AG04450 (cell line): Measurements from ENCODE around the gene TNRC18. TPM values are rescaled to one million over a fixed set of nuclear protein-coding genes. Genes with fewer than 3 reads are reported as not detected.

Experiments used
- CTCF ChIA-PET: fragments of 300-600, 350-600 bp; formaldehyde crosslinking; extraction: SDS; loops from one replicate; lab custom pipeline; 2022; ENCODE audit warnings: antibody characterized with exemption, inconsistent platforms; lab: Charles Lee
- POLR2A ChIA-PET: fragments of 350-600 bp; formaldehyde crosslinking; extraction: SDS; loops from one replicate; lab custom pipeline; 2021; ENCODE audit warnings: antibody characterized with exemption, inconsistent platforms; lab: Yijun Ruan, JAX
- DNase-seq: peaks from one replicate; pipeline ENCODE4 v3.0.0-alpha.2; 2011; ENCODE audit warnings: low read depth, low spot score
- H3K27ac ChIP-seq: one replicate; pipeline ENCODE4 v1.5.1; 2012; ENCODE audit warnings: low read depth, low read length, control low read depth
- H3K27me3 ChIP-seq: one replicate; pipeline ENCODE4 v1.6.0; 2012; ENCODE audit warnings: low read length; ENCODE audit not compliant: control insufficient read depth, insufficient read depth
- H3K4me3 ChIP-seq: 2 replicates; pipeline ENCODE4 v1.5.1; 2011; ENCODE audit warnings: mild to moderate bottlenecking, low read depth, low read length, control low read depth
- H3K9me3 ChIP-seq: 2 replicates; pipeline ENCODE4 v1.5.1; 2012; ENCODE audit warnings: low read length; ENCODE audit not compliant: control insufficient read depth, insufficient read depth
- CTCF ChIP-seq: IDR thresholded peaks from 2 replicates; pipeline ENCODE4 v1.5.1; 2011; ENCODE audit warnings: low read depth, low read length, control low read depth, inconsistent platforms
- polyA plus RNA-seq: library from polyadenylated mRNA; depleted of rRNA; stranded (reverse); fragments of >200 nt; gene quantifications from 2 replicates; pipeline ENCODE4 v1.2.3, GENCODE V29; 2011

Gene TNRC18
- polyA plus RNA-seq, 1 experiment, result 13.4 TPM

- TF ChIP-seq CTCF, result no peak
- H3K27ac ChIP-seq, result no peak overlapping the region
- no peak overlapping the region for H3K4me3 ChIP-seq
- ChIA-PET POLR2A (no interaction called here), CTCF (no interaction called here)
- H3K27me3 ChIP-seq, result no peaks in the 10 kb centered on the region
- H3K9me3 ChIP-seq, result no peaks in the 10 kb centered on the region
- DNase-seq, result no peak
Observed at GRCh38 chr7:5388905-5389433, 34.7 kb downstream of the TNRC18 start.

GRCh38 chr7:5388273-5388901, 35.2 kb downstream of the TNRC18 start:
- H3K9me3 ChIP-seq, result no peaks in the 10 kb centered on the region
- no peak overlapping the region for H3K27ac ChIP-seq
- ChIA-PET POLR2A (no interaction called here), CTCF (interaction anchor here (0.5 kb wide), 1 partner anchor 20 kb away, joined by 7 read pairs; no protein-coding TSS in a partner anchor)
- no peaks in the 10 kb centered on the region for H3K27me3 ChIP-seq
- TF ChIP-seq CTCF, result no peak
- DNase-seq, result no peak
- no peak overlapping the region for H3K4me3 ChIP-seq

GRCh38 chr7:5387711-5388245, 35.9 kb downstream of the TNRC18 start:
- Histone ChIP-seq H3K27me3 (no peaks in the 10 kb centered on the region), H3K9me3 (no peaks in the 10 kb centered on the region), H3K27ac (no peak overlapping the region), H3K4me3 (no peak overlapping the region)
- POLR2A ChIA-PET, result no interaction called here
- CTCF ChIA-PET, result interaction anchor here (0.5 kb wide), 1 partner anchor 21 kb away, joined by 7 read pairs; no protein-coding TSS in a partner anchor
- TF ChIP-seq CTCF, result no peak
- DNase-seq, result no peak

GRCh38 chr7:5384618-5385017, 39.0 kb downstream of the TNRC18 start:
- CTCF ChIA-PET, result interaction anchor here (1.1 kb wide), 1 partner anchor 18 kb away, joined by 4 read pairs; no protein-coding TSS in a partner anchor
- Histone ChIP-seq H3K27ac (no peak overlapping the region), H3K4me3 (no peak overlapping the region), H3K9me3 (no peaks in the 10 kb centered on the region), H3K27me3 (no peaks in the 10 kb centered on the region)
- POLR2A ChIA-PET, result no interaction called here
- no peak for TF ChIP-seq CTCF
- no peak for DNase-seq
